Parathyroid adenoma (tissue), 2 donors: ENCODE measurements around the gene ESCO1.

ENCODE experiments used
- H2AFZ ChIP-seq: fragments of 300-600 bp; sonication (generic); one replicate; pipeline ENCODE4 v1.7.0; 2017; ENCODE audit warnings: antibody characterized with exemption, mild to moderate bottlenecking
- H3K27ac ChIP-seq: fragments of 300-600 bp; sonication (generic); one replicate; pipeline ENCODE4 v1.7.0; 2017
- H3K27me3 ChIP-seq: fragments of 300-600 bp; sonication (generic); one replicate; pipeline ENCODE4 v1.7.0; 2017; ENCODE audit warnings: low read length; ENCODE audit not compliant: control insufficient read depth, insufficient read depth
- H3K36me3 ChIP-seq: fragments of 300-600 bp; sonication (generic); one replicate; pipeline ENCODE4 v1.7.0; 2017; ENCODE audit warnings: low read length; ENCODE audit not compliant: control insufficient read depth, insufficient read depth
- H3K4me1 ChIP-seq: fragments of 300-600 bp; sonication (generic); one replicate; pipeline ENCODE4 v1.7.0; 2017; ENCODE audit warnings: control low read depth
- H3K4me2 ChIP-seq: fragments of 300-600 bp; sonication (generic); one replicate; pipeline ENCODE4 v1.7.0; 2017; ENCODE audit warnings: low read length
- H3K4me3 ChIP-seq: fragments of 300-600 bp; sonication (generic); one replicate; pipeline ENCODE4 v1.7.0; 2017; ENCODE audit warnings: low read depth, low read length
- H3K79me2 ChIP-seq: fragments of 300-600 bp; sonication (generic); one replicate; pipeline ENCODE4 v1.7.0; 2017; ENCODE audit warnings: control low read depth
- H3K9ac ChIP-seq: fragments of 300-600 bp; sonication (generic); one replicate; pipeline ENCODE4 v1.7.0; 2017; ENCODE audit warnings: mild to moderate bottlenecking
- H3K9me3 ChIP-seq: fragments of 300-600 bp; sonication (generic); one replicate; pipeline ENCODE4 v1.7.0; 2017; ENCODE audit warnings: low read length; ENCODE audit not compliant: control insufficient read depth
- CTCF ChIP-seq: fragments of 300-600 bp; sonication (generic); IDR thresholded peaks from one replicate; pipeline ENCODE4 v1.7.0; 2017; ENCODE audit warnings: antibody characterized with exemption, mild to moderate bottlenecking
- donor health status: primary hyperparathyroidism.

The ESCO1 gene

GRCh38 chr18:21525916-21526315, 74.6 kb downstream of the ESCO1 start:
- TF ChIP-seq CTCF: no peak
- no peaks in the 10 kb centered on the region for H3K79me2 ChIP-seq
- H3K27me3 ChIP-seq: no peaks in the 10 kb centered on the region
- no peaks in the 10 kb centered on the region for H3K9me3 ChIP-seq
- H3K4me2 ChIP-seq: no peak overlapping the region
- H3K4me1 ChIP-seq: peaks cover 6% of the 10 kb centered on the region
- H3K4me3 ChIP-seq: no peak overlapping the region
- no peak overlapping the region for H2AFZ ChIP-seq
- no peaks in the 10 kb centered on the region for H3K36me3 ChIP-seq
- no peak overlapping the region for H3K9ac ChIP-seq
- no peak overlapping the region for H3K27ac ChIP-seq

GRCh38 chr18:21522530-21522929, 78.0 kb downstream of the ESCO1 start:
- H3K27me3 ChIP-seq: no peaks in the 10 kb centered on the region
- H3K4me1 ChIP-seq: peaks cover 6% of the 10 kb centered on the region
- no peak overlapping the region for H3K9ac ChIP-seq
- H3K9me3 ChIP-seq: no peaks in the 10 kb centered on the region
- no peak for TF ChIP-seq CTCF
- no peak overlapping the region for H3K27ac ChIP-seq
- H3K4me2 ChIP-seq: no peak overlapping the region
- no peak overlapping the region for H2AFZ ChIP-seq
- no peaks in the 10 kb centered on the region for H3K36me3 ChIP-seq
- H3K4me3 ChIP-seq: no peak overlapping the region
- no peaks in the 10 kb centered on the region for H3K79me2 ChIP-seq

- no peak for TF ChIP-seq CTCF
- no peaks in the 10 kb centered on the region for H3K79me2 ChIP-seq
These were observed 86.8 kb downstream of the ESCO1 start for GRCh38 chr18:21513741-21514140.

GRCh38 chr18:21513292-21513691, 87.2 kb downstream of the ESCO1 start:
- H3K9ac ChIP-seq: no peak overlapping the region
- H2AFZ ChIP-seq: no peak overlapping the region
- H3K9me3 ChIP-seq: no peaks in the 10 kb centered on the region
- no peaks in the 10 kb centered on the region for H3K27me3 ChIP-seq
- no peak overlapping the region for H3K27ac ChIP-seq
- TF ChIP-seq CTCF: no peak
- H3K4me1 ChIP-seq: no peaks in the 10 kb centered on the region
- no peak overlapping the region for H3K4me2 ChIP-seq
- no peak overlapping the region for H3K4me3 ChIP-seq
- H3K36me3 ChIP-seq: no peaks in the 10 kb centered on the region
- no peaks in the 10 kb centered on the region for H3K79me2 ChIP-seq

More at GRCh38 chr18:21513741-21514140, 86.8 kb downstream of the ESCO1 start:
- no peak overlapping the region for H3K9ac ChIP-seq
- H2AFZ ChIP-seq: no peak overlapping the region
- no peak overlapping the region for H3K4me3 ChIP-seq
- H3K4me1 ChIP-seq: no peaks in the 10 kb centered on the region
- no peaks in the 10 kb centered on the region for H3K36me3 ChIP-seq
- no peaks in the 10 kb centered on the region for H3K9me3 ChIP-seq
- no peak overlapping the region for H3K4me2 ChIP-seq
- no peak overlapping the region for H3K27ac ChIP-seq
- H3K27me3 ChIP-seq: no peaks in the 10 kb centered on the region

GRCh38 chr18:21509062-21509461, 91.4 kb downstream of the ESCO1 start:
- H3K4me3 ChIP-seq: no peak overlapping the region
- no peak for TF ChIP-seq CTCF
- no peak overlapping the region for H3K9ac ChIP-seq
- no peak overlapping the region for H3K4me2 ChIP-seq
- no peaks in the 10 kb centered on the region for H3K36me3 ChIP-seq
- no peaks in the 10 kb centered on the region for H3K79me2 ChIP-seq
- H2AFZ ChIP-seq: no peak overlapping the region
- no peaks in the 10 kb centered on the region for H3K9me3 ChIP-seq
- H3K27ac ChIP-seq: no peak overlapping the region
- no peaks in the 10 kb centered on the region for H3K4me1 ChIP-seq
- H3K27me3 ChIP-seq: no peaks in the 10 kb centered on the region
